ENCODE measurements around the gene VSTM4. TPM values are rescaled to one million over a fixed set of nuclear protein-coding genes. Genes with fewer than 3 reads are reported as not detected.

The VSTM4 gene
- total RNA-seq, 2 donors from 2014 or later: 1.2 to 3.1 TPM

GRCh38 chr10:48976196-48976595, 139.1 kb downstream of the VSTM4 start:
- no peak for TF ChIP-seq CTCF (IDR thresholded peaks at IDR 0.05)
- no peaks in the 10 kb centered on the region for H3K4me1 ChIP-seq
- no peak for DNase-seq
- H3K27ac ChIP-seq: no peak overlapping the region
- H3K9me3 ChIP-seq: no peaks in the 10 kb centered on the region
- no peaks in the 10 kb centered on the region for H3K36me3 ChIP-seq
- H3K27me3 ChIP-seq: no peaks in the 10 kb centered on the region
- intact Hi-C loops (cut with DNase I): no loop called here
- H3K9ac ChIP-seq (ENCODE audit: low read depth in 2 of 2, low read length in 2 of 2): no peak overlapping the region
- no peak overlapping the region for H3K4me3 ChIP-seq

- H3K9ac ChIP-seq (ENCODE audit: low read depth in 2 of 2, low read length in 2 of 2): no peak overlapping the region
- DNase-seq: no peak
- no peak for TF ChIP-seq CTCF (IDR thresholded peaks at IDR 0.05)
- no peak overlapping the region for H3K4me3 ChIP-seq
- intact Hi-C loops (cut with DNase I): no loop called here
- H3K27me3 ChIP-seq: no peaks in the 10 kb centered on the region
- no peaks in the 10 kb centered on the region for H3K4me1 ChIP-seq
- H3K36me3 ChIP-seq: no peaks in the 10 kb centered on the region
- H3K9me3 ChIP-seq: no peaks in the 10 kb centered on the region
- no peak overlapping the region for H3K27ac ChIP-seq
Observed at GRCh38 chr10:48974510-48975156, 140.7 kb downstream of the VSTM4 start.

- Histone ChIP-seq H3K36me3 (no peaks in the 10 kb centered on the region), H3K9me3 (no peaks in the 10 kb centered on the region), H3K4me3 (no peak overlapping the region), H3K9ac (ENCODE audit: low read depth in 2 of 2, low read length in 2 of 2) (no peak overlapping the region), H3K27ac (no peak overlapping the region), H3K4me1 (no peaks in the 10 kb centered on the region), H3K27me3 (no peaks in the 10 kb centered on the region)
- DNase-seq: no peak
- no peak for TF ChIP-seq CTCF (IDR thresholded peaks at IDR 0.05)
- intact Hi-C loops (cut with DNase I): no loop called here
Observed at GRCh38 chr10:48973065-48973464, 142.3 kb downstream of the VSTM4 start.

- Histone ChIP-seq H3K4me1 (no peaks in the 10 kb centered on the region), H3K9ac (ENCODE audit: low read depth in 2 of 2, low read length in 2 of 2) (no peak overlapping the region), H3K27me3 (no peaks in the 10 kb centered on the region), H3K36me3 (no peaks in the 10 kb centered on the region), H3K9me3 (no peaks in the 10 kb centered on the region), H3K27ac (no peak overlapping the region), H3K4me3 (no peak overlapping the region)
- TF ChIP-seq CTCF (IDR thresholded peaks at IDR 0.05): no peak
- no peak for DNase-seq
- intact Hi-C loops (cut with DNase I): no loop called here
Observed at GRCh38 chr10:48970654-48971053, 144.7 kb downstream of the VSTM4 start.

- Histone ChIP-seq H3K27me3 (no peaks in the 10 kb centered on the region), H3K4me3 (no peak overlapping the region), H3K9me3 (no peaks in the 10 kb centered on the region), H3K9ac (ENCODE audit: low read depth in 2 of 2, low read length in 2 of 2) (no peak overlapping the region), H3K27ac (no peak overlapping the region), H3K36me3 (no peaks in the 10 kb centered on the region), H3K4me1 (no peaks in the 10 kb centered on the region)
- no peak for TF ChIP-seq CTCF (IDR thresholded peaks at IDR 0.05)
- DNase-seq: no peak
- intact Hi-C loops (cut with DNase I): no loop called here
Observed at GRCh38 chr10:48970046-48970445, 145.3 kb downstream of the VSTM4 start.
